Activated CD8-positive, alpha-beta memory T cell treated with anti-CD3 and anti-CD28 coated beads for 24 hours (primary cell): ENCODE measurements around the gene SLC25A33.
"Not testable (repeated sequence)": the region's sequence is repeated elsewhere in the genome, so short reads cannot be mapped to it uniquely, and the experiment has no call there.

ENCODE experiments used
- DNase-seq: peaks from one replicate; pipeline ENCODE4 v3.0.0-alpha.2; 2020

Gene SLC25A33

DNA sequence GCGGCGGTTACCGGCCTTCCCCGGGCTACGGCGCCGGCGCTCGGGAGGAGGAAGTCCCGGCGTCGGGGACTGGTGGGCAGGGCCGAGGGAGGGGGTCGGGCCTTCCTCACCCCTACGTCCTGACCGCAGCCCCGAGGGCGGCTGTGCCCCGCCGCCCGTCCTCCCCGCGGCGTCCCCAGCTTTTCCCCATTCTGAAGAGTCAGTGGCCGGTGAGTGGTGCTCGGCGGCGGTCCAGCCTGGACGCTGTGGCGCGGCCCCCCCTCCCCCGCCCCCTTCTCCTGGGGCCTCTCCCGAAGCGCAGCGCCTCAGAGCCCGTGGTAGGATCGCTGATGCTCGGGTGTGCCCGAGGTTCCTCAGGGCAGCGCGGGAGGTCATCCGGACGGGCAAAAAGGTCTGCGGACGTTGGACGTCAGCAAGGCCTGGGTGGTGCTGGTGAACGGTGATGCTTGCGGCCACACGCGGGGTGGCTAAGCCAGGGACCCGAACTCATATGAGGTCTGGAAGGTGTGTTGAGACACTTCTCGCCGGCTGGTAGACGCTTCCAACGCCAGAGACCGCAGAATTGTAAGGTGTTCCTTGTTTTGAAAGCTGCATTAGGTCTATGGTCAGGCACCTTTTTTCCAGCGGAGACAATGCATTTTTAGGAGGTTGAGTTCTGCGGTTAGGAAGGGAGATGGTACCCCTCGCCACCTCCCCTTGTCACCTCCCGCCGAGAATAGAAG is 725 bp downstream of the SLC25A33 start:
- DNase-seq = no peak

DNA sequence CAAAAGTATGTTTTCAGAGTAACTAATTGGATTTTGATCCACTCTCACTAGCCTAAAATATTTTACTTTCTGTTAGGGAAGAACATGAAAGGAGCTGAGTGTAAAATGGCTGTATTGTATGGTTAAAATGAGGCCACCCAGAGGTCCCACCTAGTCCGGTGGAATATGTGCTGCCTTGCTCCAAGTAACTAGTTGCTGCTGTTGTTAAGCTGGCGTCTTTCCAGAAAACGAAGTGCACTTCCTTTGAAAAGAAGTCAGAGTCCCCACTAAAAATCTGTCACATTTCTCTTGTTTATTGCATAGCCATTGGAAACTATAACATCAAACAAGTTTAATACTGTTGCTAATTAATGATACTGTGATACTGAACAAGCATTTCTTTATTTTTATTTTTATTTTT is 3.2 kb downstream of the SLC25A33 start:
- no peak for DNase-seq

DNA sequence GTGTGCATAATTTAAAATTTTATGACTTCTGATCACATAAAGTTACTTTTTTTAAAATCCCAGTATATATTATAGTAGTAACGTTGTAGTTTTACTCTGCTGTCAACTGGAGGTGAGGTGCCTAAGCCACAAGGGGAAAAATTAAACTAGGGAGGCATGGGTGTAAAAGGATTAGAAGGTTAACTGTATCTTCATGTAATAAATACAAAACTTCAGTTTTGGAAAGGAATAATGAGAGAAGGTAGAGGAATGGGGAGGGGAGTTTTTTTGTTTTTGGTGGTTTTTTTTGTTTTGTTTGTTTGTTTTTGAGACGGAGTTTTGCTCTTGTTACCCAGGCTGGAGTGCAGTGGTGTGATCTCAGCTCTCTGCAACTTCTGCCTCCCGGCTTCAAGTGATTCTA is 5.7 kb downstream of the SLC25A33 start:
- no peak for DNase-seq

DNA sequence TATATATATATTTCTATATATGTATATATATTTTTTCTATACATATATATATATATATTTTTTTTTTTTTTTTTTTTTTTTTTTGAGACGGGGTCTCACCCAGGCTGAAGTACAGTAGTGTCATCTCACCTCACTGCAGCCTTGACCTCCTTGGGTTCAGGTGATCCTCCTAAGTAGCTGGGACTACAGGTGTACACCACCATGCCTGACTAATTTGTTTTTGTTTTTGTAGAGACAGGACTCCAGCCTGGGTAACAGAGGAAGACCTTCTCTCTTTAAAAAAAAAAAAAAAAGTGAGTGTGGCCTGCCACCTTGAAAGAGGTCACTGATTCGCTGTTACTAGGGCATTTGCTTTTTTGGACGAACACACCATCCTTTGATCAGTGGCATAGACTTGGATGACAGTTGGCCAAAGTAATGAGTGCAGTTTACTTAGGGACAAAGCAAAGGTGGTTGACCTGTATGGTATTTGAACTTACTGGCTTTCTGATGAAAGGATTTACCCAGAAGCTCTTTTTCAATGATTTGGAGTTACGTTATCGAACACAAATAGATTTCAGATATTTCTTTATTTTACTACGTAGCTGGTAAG is 10.8 kb downstream of the SLC25A33 start:
- DNase-seq = no peak

DNA sequence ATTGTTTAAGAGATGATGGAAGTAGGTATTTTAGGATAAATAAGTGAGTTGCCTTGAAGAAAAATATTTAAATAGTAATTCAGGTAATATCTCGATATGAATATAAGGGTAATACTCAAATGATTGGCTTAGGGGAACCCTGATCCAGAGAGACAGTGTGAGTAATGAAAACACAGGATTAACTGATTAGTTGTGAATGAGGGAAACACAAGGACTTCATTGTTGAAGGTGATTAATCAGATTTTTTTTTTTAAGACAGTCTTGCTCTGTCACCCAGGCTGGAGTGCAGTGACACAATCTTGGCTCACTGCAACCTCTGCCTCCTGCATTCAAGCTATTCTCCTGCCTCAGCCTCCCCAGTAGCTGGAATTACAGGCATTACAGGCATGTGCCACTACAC is 12.7 kb downstream of the SLC25A33 start:
- no peak for DNase-seq

DNA sequence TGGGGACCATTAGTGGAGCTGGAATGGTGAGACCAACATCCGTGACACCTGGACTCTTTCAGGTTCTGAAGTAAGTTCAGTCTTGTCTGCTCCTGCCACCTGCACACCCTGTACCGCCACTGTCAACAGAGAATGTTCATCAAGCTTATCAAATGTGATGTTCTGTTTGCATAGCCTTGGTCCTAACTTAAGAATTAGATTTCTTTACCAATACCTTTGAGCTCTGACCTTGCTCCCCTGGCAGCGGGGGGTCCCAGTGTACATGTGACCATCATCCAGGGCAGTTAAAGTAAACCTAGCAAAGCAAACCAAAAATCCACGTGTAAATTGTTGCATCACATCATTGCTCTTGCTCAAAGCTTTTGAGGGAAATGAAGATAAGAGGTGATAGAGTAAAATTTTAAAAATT is 14.5 kb downstream of the SLC25A33 start:
- no peak for DNase-seq

DNA sequence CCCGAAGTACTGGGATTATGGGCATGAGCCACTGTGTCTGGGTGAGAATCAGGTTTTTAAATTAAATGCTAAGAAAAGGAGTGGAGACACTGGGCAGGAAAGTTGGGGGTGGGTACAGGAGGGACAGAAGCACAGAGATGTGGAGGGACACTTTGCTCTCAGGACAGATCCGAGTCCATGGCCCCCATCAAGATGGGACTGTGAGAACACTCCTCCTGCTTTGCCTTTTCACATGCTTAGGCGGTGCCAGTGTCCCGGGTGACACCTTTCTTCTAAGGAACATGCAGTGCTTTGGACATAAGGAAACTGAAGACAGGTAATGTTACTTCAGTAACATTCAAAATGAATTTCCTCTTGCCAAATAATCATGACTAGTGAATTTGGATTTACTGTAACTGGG is 16.7 kb downstream of the SLC25A33 start:
- DNase-seq = no peak

DNA sequence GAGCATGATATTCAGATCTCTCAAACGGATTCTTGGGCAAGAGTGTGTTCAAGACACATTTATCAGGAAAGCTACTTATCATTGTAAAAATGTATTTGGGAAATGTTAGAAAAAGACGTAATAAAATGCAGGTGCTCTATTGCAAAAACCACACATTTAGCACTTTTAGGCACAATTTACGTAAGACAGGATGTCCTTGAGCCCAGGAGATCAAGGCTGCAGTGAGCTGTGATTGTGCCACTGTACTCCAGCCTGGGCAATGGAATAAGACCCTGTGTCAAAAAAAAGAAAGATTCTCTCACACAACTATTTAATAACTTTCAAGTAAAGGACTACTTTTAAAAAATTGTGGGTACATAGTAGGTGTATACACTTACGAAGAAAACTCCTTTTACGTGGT is 18.4 kb downstream of the SLC25A33 start:
- no peak for DNase-seq

DNA sequence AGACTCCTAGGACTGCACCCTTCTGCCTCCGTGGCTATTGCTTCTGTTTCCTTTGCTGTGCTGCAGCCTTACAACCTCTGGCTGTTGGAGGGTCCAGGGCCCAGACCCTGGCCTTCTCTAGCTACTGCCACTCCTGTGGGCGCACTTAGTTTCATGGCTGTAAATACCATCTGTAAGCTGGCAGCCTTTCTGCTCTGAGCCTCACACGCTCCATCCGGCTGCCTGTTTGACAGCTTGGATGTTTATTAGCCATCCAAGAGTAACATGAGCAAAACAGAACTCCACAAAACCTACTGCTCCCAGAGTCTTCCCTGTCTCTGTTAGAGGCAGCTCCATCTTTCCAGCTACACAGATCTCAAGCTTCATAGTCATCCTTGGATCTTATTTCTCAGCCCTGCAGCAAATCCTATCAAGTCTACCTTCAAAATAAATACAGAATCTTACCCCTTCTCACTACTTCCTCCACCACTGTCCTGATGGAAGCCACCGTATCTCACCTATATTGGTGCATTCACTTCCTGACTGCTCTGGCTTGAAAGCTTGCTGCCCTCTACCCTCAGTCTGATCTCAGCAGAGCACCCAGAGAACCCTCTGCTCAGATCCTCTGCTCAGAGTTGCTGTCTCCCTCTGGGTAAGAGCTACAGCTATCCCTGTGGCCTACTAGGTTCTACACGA is 19.1 kb downstream of the SLC25A33 start:
- no peak for DNase-seq

DNA sequence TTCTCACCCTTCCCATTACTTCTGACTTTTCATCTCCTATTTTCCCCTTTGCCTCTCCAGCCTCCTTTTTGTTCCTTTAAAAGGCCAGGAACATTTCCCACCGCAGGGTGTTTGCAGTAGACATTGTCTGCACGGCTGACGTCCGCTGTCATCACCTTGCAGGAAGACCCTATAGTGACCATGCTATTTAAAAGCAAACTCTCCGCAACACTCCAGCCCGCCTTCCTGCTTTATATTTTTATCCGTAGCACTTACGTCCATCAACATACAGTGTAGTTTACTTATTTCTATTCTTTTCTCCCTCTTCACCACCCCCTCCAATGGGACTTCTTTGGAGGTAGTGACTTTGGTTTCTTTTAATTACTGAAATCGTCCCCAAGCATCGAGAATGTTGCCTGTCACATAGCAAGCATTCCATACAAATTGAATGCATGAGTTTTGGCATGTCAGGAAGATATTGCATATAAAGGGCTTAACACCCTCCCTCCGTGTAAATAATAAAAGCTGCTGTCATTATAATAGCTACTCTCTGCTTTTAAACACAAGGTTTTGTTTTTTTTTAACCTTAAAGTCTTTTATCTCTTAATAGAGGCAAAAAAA is 19.8 kb downstream of the SLC25A33 start:
- no peak for DNase-seq

DNA sequence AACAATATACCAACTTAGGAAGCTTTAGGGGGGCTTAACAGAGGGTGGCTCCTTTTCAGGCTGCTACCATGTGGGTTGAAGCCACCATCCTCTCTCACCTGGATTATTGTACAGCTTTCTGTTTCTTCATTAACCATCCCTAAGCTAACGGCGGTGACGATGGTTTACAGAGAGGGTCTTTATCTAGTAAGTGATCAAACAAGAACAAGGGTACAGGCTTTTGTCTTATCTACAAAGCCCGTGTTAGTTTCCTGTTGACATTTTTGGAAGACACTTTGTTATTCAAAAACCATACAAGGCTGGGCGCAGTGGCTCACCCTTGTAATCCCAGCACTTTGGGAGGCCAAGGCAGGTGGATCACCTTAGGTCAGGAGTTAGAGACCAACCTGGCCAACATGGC is 20.4 kb downstream of the SLC25A33 start:
- DNase-seq = no peak

DNA sequence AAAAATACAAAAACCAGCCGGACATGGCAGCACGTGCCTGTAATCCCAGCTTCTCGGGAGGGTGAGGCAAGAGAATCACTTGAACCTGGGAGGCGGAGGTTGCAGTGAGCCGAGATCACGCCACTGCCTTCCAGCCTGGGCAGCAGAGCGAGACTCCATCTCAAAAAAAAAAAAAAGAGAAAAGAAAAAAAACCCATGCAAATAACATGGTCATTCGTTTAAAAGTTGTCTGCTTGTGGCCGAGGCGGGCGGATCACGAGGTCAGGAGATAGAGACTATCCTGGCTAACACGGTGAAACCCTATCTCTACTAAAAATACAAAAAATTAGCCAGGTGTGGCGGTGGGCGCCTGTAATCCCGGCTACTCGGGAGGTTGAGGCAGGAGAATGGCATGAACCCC is 20.8 kb downstream of the SLC25A33 start:
- not testable (repeated sequence) for DNase-seq

DNA sequence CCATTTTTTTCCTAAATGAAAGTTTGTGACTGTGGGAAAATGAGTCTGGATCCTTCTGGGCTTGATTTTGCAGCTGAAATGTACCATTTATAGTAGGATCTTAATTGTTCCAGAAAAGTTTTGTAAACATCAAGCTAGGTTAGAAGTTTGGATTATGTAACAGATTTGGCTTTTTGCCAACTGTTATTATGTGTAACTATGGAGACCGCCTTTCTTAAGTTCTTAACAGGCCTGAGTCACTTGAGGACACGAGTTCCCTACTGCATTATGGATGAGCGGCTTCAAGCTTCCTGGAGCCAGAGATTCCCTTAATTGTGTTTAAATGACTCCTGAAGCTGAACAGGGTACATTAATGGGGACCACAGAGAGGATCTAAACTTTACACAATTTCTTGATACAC is 22.2 kb downstream of the SLC25A33 start:
- no peak for DNase-seq

DNA sequence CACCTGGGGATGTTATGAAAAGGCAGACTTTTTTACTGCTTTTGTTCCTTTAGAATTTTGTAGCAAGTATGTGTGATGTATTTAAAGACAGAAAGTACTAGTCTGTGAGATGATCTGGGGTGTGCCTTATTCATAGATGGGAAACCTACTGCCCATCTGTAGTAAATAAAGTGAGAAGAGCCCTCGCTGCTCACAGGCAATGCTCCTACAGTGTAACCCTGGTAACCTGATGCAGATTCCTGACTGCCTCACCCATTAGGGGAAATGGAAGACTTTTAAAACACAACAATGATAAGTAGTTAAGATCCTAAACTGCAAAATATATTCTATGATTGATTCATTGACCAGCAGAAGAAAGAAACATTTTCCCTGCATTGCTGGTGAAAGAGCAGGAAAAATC is 30.0 kb downstream of the SLC25A33 start:
- DNase-seq = no peak

DNA sequence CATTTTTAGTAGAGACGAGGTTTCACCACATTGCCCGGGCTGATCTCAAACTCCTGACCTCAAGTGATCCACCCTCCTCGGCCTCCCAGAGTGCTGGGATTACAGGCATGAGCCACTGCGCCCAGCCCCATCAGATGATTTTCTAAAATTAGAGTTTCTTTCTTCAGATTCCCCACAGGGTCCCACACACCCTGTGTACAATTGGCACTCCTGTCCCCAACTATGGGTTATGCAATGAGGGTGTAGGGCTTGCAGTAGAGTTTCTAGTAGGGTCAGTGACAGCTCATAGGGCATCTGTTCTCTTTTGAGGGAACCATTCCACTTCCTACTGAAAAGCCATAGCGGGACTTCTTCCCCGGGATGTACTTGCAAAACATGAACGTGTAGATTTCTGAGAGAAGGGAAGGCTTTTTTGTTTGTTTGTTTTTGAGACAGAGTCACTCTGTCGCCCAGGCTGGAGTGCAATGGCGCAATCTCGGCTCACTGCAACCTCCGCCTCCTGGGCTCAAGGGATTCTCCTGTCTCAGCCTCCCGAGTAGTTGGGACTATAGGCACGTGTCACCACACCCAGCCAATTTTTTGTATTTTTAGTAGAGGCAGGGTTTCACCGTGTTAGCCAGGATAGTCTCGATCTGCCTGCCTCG is 31.7 kb downstream of the SLC25A33 start:
- DNase-seq = not testable (repeated sequence)

DNA sequence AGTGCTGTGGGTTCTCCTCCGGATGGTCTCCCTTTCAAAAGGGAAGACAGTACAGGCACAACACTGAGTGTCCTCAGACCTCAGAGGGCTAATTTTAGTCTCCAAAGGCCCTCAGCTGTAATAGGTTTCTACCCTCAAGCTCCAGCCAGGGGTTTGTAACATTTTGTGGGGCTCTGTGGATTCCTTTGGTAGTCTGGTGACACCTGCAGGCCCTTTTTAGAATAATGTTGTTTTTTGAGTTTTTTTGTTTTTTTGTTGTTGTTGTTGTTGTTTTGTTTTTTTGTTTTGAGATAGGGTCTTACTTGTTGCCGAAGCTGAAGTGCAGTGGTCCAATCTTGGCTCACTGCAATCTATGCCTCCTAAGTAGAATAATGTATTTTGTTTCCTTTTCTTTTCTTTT is 34.5 kb downstream of the SLC25A33 start:
- no peak for DNase-seq

DNA sequence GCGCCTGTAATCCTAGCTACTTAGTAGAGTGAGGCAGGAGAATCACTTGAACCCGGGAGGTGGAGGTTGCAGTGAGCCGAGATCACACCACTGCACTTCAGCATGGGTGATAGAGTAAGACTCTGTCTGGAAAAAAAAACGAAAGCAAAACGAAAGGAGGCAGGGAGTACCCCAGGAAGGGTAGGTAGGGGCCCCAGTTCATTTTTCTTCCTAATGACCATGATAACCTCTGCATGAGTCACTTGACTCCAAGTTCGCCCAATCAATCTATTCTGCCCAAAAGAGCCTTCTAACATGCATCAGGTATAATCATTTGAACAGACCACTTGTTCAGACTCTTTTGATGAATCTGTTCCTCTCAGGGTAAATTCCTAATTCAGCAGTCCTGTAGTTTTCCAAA is 36.2 kb downstream of the SLC25A33 start:
- DNase-seq = no peak

DNA sequence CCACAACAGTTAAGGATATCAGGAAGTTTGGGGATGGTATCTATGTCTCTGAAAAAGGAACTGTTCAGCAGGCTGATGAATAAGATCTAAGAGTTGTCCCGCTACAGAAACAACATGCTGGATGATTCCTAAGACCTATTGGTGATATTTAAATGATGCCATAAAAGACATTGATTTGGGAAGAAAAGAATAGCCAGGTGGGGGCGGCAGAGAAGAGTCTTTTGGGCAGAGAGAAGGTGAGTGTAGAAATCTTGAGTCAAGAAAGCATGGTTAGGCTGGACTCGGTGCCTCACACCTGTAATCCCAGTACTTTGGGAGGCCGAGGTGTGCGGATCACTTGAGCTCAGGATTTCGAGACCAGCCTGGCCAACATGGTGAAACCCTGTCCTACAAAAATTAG is 37.6 kb downstream of the SLC25A33 start:
- no peak for DNase-seq

DNA sequence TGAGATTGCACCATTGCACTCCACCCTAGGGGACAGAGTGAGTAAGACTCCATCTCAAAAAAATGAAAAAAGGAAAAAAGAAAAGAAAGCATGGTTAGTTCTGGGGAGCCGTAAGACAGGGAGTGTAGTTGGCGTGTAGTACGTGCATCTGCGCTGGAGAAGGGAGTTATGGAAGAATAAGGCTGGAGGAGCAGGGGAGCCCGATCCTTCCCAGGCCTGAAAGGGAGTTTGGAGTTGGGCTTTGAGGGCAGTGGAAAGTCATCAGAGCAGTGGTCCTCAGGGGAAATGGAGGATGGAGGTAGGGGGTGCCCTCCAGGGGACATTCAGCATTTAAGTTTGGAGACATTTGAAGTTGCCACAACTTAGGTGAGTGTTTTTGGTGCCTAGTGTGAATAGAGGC is 38.2 kb downstream of the SLC25A33 start:
- no peak for DNase-seq

DNA sequence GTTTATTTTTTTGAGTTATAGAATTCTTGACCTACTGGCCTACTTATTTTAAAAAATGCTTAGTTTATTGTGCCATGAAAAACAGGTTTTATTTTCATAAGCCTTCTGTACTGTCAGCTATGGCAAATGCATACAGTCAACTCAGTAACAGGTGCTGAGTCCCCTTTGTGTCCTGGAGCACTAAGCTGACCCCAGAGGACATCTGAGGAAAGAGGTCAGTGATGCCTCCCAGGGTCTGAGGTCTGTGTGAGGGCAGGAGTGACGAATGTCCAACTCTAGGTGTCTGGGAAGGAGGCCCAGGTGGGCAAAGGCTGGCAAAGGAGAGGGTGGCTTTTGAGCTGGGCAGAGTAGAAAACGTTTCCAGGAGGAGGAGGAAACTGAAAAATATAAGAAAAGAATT is 41.7 kb downstream of the SLC25A33 start:
- no peak for DNase-seq

DNA sequence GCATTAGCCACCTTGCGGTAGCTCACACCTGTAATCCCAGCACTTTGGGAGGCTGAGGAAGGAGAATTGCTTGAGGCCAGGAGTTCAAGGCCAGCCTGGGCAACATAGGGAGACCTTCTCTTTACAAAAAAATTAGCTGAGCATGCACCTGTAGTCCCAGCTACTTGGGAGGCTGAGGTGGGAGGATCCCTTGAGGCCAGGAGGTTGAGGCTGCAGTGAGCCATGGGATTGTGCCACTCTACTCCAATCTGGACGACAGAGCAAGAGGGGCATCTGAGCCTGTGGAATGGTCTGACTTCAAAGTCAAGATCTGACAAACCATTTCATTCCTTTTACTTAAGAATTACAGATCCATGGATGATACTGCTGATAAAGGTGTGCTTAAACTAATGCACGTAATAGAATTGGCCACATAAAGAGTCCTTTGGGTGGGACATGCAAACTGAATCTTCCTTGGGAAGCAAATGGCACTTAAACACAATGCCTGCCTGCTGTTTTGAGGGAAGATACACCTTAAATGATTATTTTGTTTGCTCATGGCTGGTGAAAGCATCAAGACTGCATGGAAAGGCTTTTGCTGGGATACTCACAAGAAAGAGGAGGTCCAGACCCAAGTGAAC is 47.0 kb downstream of the SLC25A33 start:
- no peak for DNase-seq

DNA sequence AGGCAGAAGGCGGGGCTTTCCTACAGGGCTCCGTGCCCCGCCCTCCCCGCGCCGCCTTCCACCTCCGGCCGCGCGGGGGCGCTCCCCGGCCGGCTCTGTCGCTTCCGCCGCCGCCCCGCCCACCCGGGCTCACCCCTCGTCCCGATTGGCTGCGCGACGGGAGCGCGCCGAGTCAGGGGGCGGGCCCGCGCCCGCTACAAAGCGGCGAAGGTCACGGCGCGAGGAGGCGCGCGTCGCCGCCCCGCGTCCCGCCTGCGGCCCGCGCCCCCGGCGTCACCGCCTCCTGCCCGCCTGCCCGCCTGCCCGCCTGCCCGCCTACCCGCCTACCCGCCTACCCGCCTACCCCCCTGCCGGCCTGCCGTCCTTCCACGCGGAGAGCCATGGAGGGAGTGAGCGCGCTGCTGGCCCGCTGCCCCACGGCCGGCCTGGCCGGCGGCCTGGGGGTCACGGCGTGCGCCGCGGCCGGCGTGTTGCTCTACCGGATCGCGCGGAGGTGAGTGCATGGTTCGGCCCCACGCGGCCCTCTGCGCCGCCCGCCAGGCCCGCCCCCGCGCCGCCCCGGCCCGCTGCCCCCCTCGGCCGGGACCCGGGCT is 49.4 kb downstream of the SLC25A33 start, which contains the start of gene TMEM201:
Gene TMEM201, plus strand, starts transcription at position 361 of the 593 bp plus-strand sequence. Its CDS starts 20 bp downstream, at position 381.
- DNase-seq = peak; percentile 97
